ENCODE measurements around the gene HAAO.

Gene HAAO

GRCh38 chr2:42767080-42767898, 25.1 kb downstream of the HAAO start:
- DNase-seq (ENCODE audit: low read depth) = no peak

GRCh38 chr2:42765686-42766085, 26.7 kb downstream of the HAAO start:
- no peak for DNase-seq (ENCODE audit: low read depth)

GRCh38 chr2:42764901-42765300, 27.5 kb downstream of the HAAO start:
- no peak for DNase-seq (ENCODE audit: low read depth)

- DNase-seq (ENCODE audit: low read depth) = no peak
Observed at GRCh38 chr2:42764096-42764495, 28.3 kb downstream of the HAAO start, which contains the start of gene OXER1. Gene OXER1 (minus strand): TSS chr2:42764135. CDS start chr2:42764062, 73 bp downstream.

- no peak for DNase-seq (ENCODE audit: low read depth)
Observed at GRCh38 chr2:42762823-42763804, 29.3 kb downstream of the HAAO start.

- DNase-seq (ENCODE audit: low read depth) = no peak
Observed at GRCh38 chr2:42762155-42762554, 30.2 kb downstream of the HAAO start.

GRCh38 chr2:42761554-42761953, 30.8 kb downstream of the HAAO start:
- no peak for DNase-seq (ENCODE audit: low read depth)

- no peak for DNase-seq (ENCODE audit: low read depth)
Observed at GRCh38 chr2:42758751-42759150, 33.6 kb downstream of the HAAO start.

GRCh38 chr2:42757981-42758740, 34.2 kb downstream of the HAAO start:
- DNase-seq (ENCODE audit: low read depth) = no peak

- no peak for DNase-seq (ENCODE audit: low read depth)
Observed at GRCh38 chr2:42756966-42757513, 35.3 kb downstream of the HAAO start.

- DNase-seq (ENCODE audit: low read depth) = no peak
Observed at GRCh38 chr2:42756150-42756775, 36.1 kb downstream of the HAAO start.

GRCh38 chr2:42755191-42755880, 37.0 kb downstream of the HAAO start:
- DNase-seq (ENCODE audit: low read depth) = no peak

- DNase-seq (ENCODE audit: low read depth) = no peak
Observed at GRCh38 chr2:42754776-42755140, 37.6 kb downstream of the HAAO start.

GRCh38 chr2:42754021-42754775, 38.2 kb downstream of the HAAO start:
- DNase-seq (ENCODE audit: low read depth) = no peak

- no peak for DNase-seq (ENCODE audit: low read depth)
Observed at GRCh38 chr2:42752816-42753813, 39.3 kb downstream of the HAAO start.

- DNase-seq (ENCODE audit: low read depth) = no peak
Observed at GRCh38 chr2:42752314-42752713, 40.1 kb downstream of the HAAO start.

GRCh38 chr2:42748840-42749239, 43.5 kb downstream of the HAAO start:
- no peak for DNase-seq (ENCODE audit: low read depth)

- DNase-seq (ENCODE audit: low read depth) = no peak
Observed at GRCh38 chr2:42747422-42747821, 45.0 kb downstream of the HAAO start.
